Skeletal muscle tissue (tissue), 4 donors: ENCODE results near the gene SENP8. TPM values are rescaled to one million over a fixed set of nuclear protein-coding genes. Genes with fewer than 3 reads are reported as not detected.
"Not testable (repeated sequence)": the region's sequence is repeated elsewhere in the genome, so short reads cannot be mapped to it uniquely, and the experiment has no call there.

Experiments used
- H3K27ac ChIP-seq: one replicate; pipeline ENCODE4 v1.7.0; 2013; ENCODE audit warnings: mild to moderate bottlenecking, low read depth, low read length, inconsistent platforms
- H3K27me3 ChIP-seq, 3 donors: one replicate each; pipeline ENCODE4 v1.7.0; 2013; ENCODE audit warnings: low read length in 3 of 3; ENCODE audit not compliant: control insufficient read depth in 3 of 3, insufficient read depth in 3 of 3
- H3K36me3 ChIP-seq, 3 donors: one replicate each; pipeline ENCODE4 v1.7.0; 2013; ENCODE audit warnings: low read length in 3 of 3; ENCODE audit not compliant: control insufficient read depth in 3 of 3, insufficient read depth in 3 of 3
- H3K4me1 ChIP-seq, 3 donors: one replicate each; pipeline ENCODE4 v1.7.0; 2013; ENCODE audit warnings: low read length in 3 of 3, mild to moderate bottlenecking in 3 of 3; ENCODE audit not compliant: control insufficient read depth in 3 of 3, insufficient read depth in 3 of 3
- H3K4me3 ChIP-seq, 3 donors: one replicate each; pipeline ENCODE4 v1.7.0; 2013; ENCODE audit warnings: low read length in 3 of 3
- H3K9ac ChIP-seq, 3 donors: one replicate each; pipeline ENCODE4 v1.7.0; 2013; ENCODE audit warnings: low read length in 3 of 3, mild to moderate bottlenecking in 3 of 3, moderate library complexity in 2 of 3, low read depth in 1 of 3
- H3K9me3 ChIP-seq, 3 donors: one replicate each; pipeline ENCODE4 v1.7.0; 2013; ENCODE audit warnings: low read length in 3 of 3; ENCODE audit not compliant: control insufficient read depth in 3 of 3
- total RNA-seq: library from RNA; depleted of rRNA; stranded (reverse); fragments of >200 nt; gene quantifications from one replicate; pipeline ENCODE4 v1.2.3, GENCODE V29; 2014
- donor health status: Osteomylitis.

Gene SENP8
- total RNA-seq, 1 donor from 2014 or later = 2.1 TPM

DNA sequence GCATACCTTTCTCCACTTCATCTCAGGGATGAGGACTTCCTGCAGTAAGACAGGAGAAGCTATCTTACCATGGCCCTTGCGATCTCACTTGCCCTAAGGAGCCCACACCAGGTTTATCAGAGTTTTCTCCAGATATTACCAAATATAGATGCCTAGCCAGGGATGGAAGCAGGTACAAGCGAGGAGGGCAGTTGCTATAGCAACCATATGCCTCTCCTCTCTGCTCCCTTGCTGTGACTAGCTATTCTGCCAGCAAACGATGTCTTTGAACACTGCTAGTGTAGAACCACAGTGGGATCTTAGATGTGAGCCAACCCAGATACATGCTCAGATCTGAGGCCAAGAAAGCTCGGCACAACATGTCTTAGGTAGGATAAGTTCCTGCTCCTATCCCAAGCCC, 45.5 kb downstream of the SENP8 start:
- H3K4me1 ChIP-seq = peaks cover 14 to 18% (median 17%) of the 10 kb centered on the region in 3 donors
- no peak overlapping the region for H3K27ac ChIP-seq
- H3K9ac ChIP-seq = no peak overlapping the region
- no peaks in the 10 kb centered on the region for H3K27me3 ChIP-seq
- no peaks in the 10 kb centered on the region for H3K36me3 ChIP-seq
- no peak overlapping the region for H3K4me3 ChIP-seq
- no peaks in the 10 kb centered on the region for H3K9me3 ChIP-seq

DNA sequence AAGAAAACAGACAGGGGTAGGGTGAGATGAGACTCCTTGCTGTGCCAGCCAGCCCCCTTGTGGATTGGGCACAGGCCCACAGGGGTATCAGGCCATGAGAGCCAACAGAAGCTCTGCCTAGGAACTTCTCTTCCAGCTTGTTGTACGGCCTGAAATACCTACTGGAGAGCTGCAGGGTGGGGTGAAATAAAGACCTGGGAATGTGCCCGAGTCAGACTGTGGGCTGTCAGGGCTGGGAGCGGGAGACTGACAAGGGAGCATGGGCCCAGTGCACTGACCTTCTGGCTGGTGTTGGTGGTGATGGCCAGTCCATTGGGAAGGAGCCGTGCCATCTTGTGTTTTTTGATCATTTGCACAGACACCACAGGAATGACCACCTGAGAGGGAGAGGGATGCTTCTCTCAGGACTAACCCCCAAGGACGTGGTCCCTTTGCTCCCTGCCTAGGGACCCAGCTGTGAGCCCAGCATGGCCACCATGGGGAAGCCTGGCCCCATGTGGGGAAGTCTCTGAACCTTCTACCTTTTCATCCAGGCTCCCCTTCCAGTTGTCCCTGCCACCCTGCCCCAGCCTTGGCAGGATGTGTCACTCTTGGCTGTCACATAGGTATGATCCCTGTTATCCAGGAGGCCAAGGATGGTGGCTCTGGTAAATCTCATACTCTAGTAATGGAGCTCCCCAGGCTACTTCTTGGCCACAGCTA, 48.7 kb downstream of the SENP8 start:
- Histone ChIP-seq H3K9ac (no peak overlapping the region), H3K9me3 (no peaks in the 10 kb centered on the region), H3K27me3 (no peaks in the 10 kb centered on the region), H3K4me3 (no peak overlapping the region), H3K4me1 (peaks cover 4 to 5% (median 4%) of the 10 kb centered on the region in 3 donors), H3K27ac (no peak overlapping the region), H3K36me3 (no peaks in the 10 kb centered on the region)

DNA sequence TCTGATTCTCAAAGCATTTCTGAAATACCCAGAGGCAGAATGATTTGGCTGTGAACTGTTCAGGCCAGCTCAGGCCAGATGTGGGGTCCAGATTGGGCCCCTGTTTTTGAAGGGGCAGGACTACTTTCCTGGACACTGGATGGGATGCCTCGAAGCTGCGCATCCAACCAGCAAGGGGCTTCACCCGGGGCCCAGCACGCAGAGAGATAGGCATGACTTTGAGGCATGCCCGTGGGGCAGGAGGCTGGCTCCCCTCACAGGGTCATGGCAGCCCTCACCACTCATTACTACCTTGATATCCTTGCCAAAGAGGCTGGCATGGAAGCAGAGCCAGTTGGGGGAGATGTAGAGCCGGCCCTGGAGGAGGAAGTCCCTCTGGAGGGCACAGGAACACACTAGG, 49.2 kb downstream of the SENP8 start:
- no peaks in the 10 kb centered on the region for H3K9me3 ChIP-seq
- H3K36me3 ChIP-seq = no peaks in the 10 kb centered on the region
- H3K9ac ChIP-seq = no peak overlapping the region
- no peaks in the 10 kb centered on the region for H3K27me3 ChIP-seq
- no peak overlapping the region for H3K27ac ChIP-seq
- H3K4me1 ChIP-seq = no peaks in the 10 kb centered on the region
- H3K4me3 ChIP-seq = no peak overlapping the region

DNA sequence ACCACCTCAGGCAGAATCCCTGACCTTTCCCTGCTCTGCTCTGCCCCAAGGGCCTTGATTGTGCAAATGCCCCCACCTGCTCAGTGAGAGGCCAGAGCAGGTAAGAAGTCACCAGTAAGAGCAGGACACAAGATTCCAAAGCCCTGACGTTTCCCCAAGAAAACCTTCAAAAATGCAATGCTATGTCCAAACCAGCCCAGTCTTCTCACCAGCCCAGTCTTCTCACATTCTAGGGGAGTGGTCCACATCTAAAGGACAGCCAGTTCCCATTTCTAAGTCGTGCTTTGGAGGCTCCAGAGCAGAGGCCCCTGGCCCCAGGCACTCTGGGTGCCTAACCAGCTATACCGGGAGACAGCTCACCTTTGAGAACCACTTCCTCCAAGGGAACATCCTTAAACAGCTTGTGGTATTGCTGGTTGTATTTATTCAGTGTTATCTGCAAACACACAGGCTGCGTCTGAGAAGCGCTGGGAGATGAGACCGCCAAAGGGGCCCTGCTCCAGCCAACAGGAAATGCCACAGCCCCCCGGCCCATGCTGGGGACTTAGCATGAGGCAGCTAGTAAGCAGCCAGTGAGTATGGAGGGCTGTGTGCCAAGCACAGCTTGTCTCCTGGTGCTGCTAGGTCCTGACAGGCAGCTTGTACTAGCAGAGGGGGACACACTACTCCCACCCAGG, 50.1 kb downstream of the SENP8 start:
- H3K9ac ChIP-seq = no peak overlapping the region
- H3K4me3 ChIP-seq = no peak overlapping the region
- no peaks in the 10 kb centered on the region for H3K4me1 ChIP-seq
- H3K27me3 ChIP-seq = no peaks in the 10 kb centered on the region
- H3K9me3 ChIP-seq = no peaks in the 10 kb centered on the region
- H3K36me3 ChIP-seq = no peaks in the 10 kb centered on the region
- no peak overlapping the region for H3K27ac ChIP-seq

DNA sequence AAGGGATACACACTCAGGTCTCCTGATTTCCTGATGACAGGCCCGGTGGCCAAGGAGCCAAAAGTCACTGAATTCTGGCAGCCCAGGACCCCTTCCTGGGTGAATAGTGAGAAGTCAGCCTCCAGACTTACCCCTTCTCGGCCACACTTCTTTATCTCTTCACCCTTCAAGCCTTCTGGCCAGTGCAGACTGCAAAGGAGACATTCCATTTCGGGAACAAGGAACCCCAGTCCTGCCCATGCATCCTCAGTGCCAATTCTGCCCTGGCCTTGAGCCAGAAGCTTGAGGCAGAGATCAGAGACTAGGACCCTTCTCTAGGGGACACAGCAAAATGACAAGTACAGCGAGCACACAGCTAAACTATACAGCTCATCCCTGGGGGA, 50.6 kb downstream of the SENP8 start:
- H3K36me3 ChIP-seq = no peaks in the 10 kb centered on the region
- H3K27me3 ChIP-seq = no peaks in the 10 kb centered on the region
- H3K27ac ChIP-seq = no peak overlapping the region
- H3K9ac ChIP-seq = no peak overlapping the region
- H3K4me3 ChIP-seq = no peak overlapping the region
- H3K9me3 ChIP-seq = no peaks in the 10 kb centered on the region
- H3K4me1 ChIP-seq = no peaks in the 10 kb centered on the region

DNA sequence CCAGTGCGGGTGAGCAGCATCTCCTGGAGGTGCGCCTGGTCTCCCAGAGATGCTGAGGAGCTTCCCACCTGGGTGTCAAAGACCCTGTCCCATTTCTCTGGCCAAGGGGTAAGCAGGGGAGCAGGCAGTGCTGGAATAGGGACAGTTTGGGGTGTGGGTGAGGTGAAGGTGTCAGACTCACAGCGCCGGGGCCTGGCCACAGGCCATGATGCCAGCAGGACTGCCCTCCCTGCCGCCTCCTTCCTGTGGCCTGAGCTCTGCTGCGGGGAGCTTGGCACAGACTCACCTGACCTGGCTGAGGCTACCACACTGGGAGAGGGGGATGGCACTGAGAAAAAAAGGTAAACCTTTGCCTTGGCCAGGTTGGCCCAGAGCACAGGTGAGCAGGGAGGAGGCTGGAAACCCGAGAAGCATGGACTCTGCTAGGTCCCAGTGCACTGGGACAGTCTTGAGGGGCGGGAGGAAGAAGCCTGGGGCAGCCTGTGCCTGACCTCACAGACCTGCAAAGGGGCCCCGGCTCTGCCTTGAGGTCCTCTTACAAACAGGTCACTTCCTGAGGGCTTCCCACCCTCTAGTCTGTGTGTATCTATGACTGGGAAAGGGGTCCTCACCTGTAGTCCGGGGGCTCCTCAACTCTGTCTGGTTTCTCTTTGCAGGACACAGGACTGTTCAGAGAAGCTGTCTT, 51.2 kb downstream of the SENP8 start:
- Histone ChIP-seq H3K27ac (no peak overlapping the region), H3K9ac (no peak overlapping the region), H3K4me1 (no peaks in the 10 kb centered on the region), H3K27me3 (no peaks in the 10 kb centered on the region), H3K36me3 (no peaks in the 10 kb centered on the region), H3K4me3 (no peak overlapping the region), H3K9me3 (no peaks in the 10 kb centered on the region)

DNA sequence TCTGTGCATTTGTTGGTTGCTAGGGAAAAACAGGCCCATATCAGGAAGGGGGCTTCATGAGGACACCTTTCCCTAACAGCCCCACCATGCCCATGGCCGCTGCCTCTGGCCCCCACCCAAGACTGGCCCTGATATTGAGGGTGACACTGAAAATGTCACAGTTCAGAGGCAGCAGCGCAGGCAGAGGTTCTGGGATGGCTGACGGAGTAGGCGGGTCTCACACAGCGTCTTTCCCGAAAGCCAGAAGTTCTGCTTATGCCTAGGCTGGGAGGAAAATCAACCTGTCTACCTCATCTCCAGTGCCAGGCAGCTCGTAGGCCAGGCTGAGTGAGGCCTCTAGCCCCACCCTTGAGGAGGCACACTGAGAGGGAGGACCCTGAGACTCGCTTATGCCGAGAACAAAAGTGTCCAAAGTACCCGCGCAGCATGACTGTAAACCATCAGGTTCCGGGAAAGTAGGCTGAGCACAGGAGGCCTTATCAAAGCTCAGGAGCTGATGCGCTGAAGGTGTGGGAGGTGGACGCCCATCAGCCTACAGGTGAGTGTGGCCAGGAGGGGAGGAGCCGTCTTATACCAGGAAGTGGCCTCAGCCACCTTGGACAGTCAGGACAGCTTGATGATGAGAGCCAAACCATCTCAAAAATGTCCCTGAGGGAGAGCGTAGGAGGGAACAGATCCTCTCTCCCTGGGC, 51.9 kb downstream of the SENP8 start:
- H3K9me3 ChIP-seq = no peaks in the 10 kb centered on the region
- no peaks in the 10 kb centered on the region for H3K36me3 ChIP-seq
- no peaks in the 10 kb centered on the region for H3K27me3 ChIP-seq
- no peak overlapping the region for H3K9ac ChIP-seq
- H3K27ac ChIP-seq = no peak overlapping the region
- no peak overlapping the region for H3K4me3 ChIP-seq
- H3K4me1 ChIP-seq = no peaks in the 10 kb centered on the region

DNA sequence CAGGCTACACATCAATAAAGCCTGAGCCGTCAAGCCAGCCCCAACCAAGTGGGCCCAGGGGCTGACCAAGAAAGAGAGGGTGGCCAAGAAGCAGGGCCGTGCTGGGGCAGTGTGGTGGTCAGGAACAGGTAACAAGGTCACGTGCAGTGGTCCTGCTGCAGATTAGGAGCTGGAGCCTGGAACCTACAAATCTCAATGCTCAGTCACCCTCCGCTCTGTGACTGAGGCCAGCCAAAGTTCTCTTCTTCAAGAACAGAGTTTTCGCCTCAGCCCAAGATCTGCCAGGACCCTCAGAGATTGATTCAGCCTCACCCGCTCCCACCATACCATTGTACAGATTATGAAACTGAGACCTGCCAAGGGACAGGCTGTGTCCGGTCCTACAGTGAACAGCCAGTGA, 52.5 kb downstream of the SENP8 start:
- no peak overlapping the region for H3K4me3 ChIP-seq
- H3K27ac ChIP-seq = no peak overlapping the region
- no peaks in the 10 kb centered on the region for H3K27me3 ChIP-seq
- H3K36me3 ChIP-seq = no peaks in the 10 kb centered on the region
- H3K9me3 ChIP-seq = no peaks in the 10 kb centered on the region
- no peak overlapping the region for H3K9ac ChIP-seq
- H3K4me1 ChIP-seq = no peaks in the 10 kb centered on the region

DNA sequence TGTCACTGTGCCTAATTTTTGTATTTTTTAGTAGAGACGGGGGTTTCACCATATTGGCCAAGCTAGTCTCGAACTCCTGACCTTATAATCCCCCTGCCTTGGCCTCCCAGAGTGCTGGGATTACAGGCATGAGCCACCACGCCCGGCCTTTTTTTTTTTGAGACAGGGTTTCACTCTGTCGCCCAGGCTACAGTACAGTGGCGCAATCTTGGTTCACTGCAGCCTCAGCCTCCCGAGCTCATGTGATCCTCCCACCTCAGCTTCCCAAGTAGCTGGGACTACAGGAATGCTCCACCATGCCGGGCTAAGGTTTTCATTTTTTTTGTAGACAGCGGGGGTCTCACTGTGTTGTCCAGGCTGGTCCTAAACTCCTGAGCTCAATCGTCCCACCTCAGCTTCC, 53.8 kb downstream of the SENP8 start:
- H3K9ac ChIP-seq, H3K9me3 ChIP-seq, H3K36me3 ChIP-seq, H3K4me3 ChIP-seq, H3K4me1 ChIP-seq, H3K27ac ChIP-seq, H3K27me3 ChIP-seq: not testable (repeated sequence)

DNA sequence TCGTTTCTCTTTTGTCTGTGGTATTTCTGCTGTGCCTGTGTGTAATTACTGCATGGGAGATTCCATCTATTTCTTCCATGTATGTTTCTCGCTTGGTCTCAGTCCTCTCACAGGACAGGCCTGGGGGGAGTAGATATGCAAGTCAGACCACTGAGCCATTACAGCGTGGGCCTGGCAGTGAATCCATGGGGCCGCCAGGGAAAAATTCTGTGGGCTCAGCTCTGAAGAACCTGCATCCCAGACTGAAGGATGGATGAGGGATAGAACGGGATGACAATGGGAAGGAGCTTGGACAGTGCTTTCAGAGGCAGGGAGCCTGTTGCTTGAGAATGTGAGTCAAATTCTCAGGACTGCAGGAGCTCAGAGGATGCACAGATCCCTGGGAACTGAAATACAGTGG, 54.6 kb downstream of the SENP8 start:
- Histone ChIP-seq H3K4me1 (no peaks in the 10 kb centered on the region), H3K36me3 (no peaks in the 10 kb centered on the region), H3K27me3 (no peaks in the 10 kb centered on the region), H3K4me3 (no peak overlapping the region), H3K9ac (no peak overlapping the region), H3K9me3 (no peaks in the 10 kb centered on the region), H3K27ac (no peak overlapping the region)
